Raji (cell line): ENCODE results near the gene UBE2E2.

Experiments used
- POLR2A ChIP-seq: IDR thresholded peaks from 2 replicates; pipeline ENCODE4 v1.6.1; 2011; ENCODE audit warnings: low read depth, low read length, control low read depth; ENCODE audit not compliant: insufficient read depth

Gene UBE2E2

GRCh38 chr3:23244324-23245041 lies 41.4 kb downstream of the UBE2E2 start:
- no peak for TF ChIP-seq POLR2A

GRCh38 chr3:23246651-23247050 lies 43.5 kb downstream of the UBE2E2 start:
- no peak for TF ChIP-seq POLR2A

- TF ChIP-seq POLR2A = no peak
Measured at GRCh38 chr3:23248594-23249131, 45.5 kb downstream of the UBE2E2 start.

- TF ChIP-seq POLR2A = no peak
Measured at GRCh38 chr3:23249961-23250360, 46.8 kb downstream of the UBE2E2 start.

- no peak for TF ChIP-seq POLR2A
Measured at GRCh38 chr3:23252122-23252521, 49.0 kb downstream of the UBE2E2 start.

GRCh38 chr3:23253214-23253613 lies 50.1 kb downstream of the UBE2E2 start:
- TF ChIP-seq POLR2A = no peak

GRCh38 chr3:23254282-23254681 lies 51.2 kb downstream of the UBE2E2 start:
- TF ChIP-seq POLR2A = no peak

GRCh38 chr3:23254835-23255234 lies 51.7 kb downstream of the UBE2E2 start:
- TF ChIP-seq POLR2A = no peak

- no peak for TF ChIP-seq POLR2A
Measured at GRCh38 chr3:23256741-23257435, 53.8 kb downstream of the UBE2E2 start.

GRCh38 chr3:23258110-23258509 lies 55.0 kb downstream of the UBE2E2 start:
- TF ChIP-seq POLR2A = no peak

GRCh38 chr3:23259515-23259914 lies 56.4 kb downstream of the UBE2E2 start:
- no peak for TF ChIP-seq POLR2A

GRCh38 chr3:23262766-23263165 lies 59.6 kb downstream of the UBE2E2 start:
- TF ChIP-seq POLR2A = no peak

GRCh38 chr3:23263796-23264195 lies 60.7 kb downstream of the UBE2E2 start:
- no peak for TF ChIP-seq POLR2A

GRCh38 chr3:23264413-23264812 lies 61.3 kb downstream of the UBE2E2 start:
- no peak for TF ChIP-seq POLR2A

- no peak for TF ChIP-seq POLR2A
Measured at GRCh38 chr3:23270423-23270822, 67.3 kb downstream of the UBE2E2 start.
